Stimulated activated CD8-positive, alpha-beta memory T cell treated with anti-CD3 and anti-CD28 coated beads, Interleukin-7, amount 100 ng/mL, for 4 hours (primary cell): ENCODE results near the gene MACROD2.

ENCODE experiments used
- DNase-seq, 2 donors: peaks; one replicate each; pipeline ENCODE4 v3.0.0-alpha.2; 2020; ENCODE audit warnings: low read depth in 2 of 2

The MACROD2 gene

GRCh38 chr20:15045246-15045645, 1049.9 kb downstream of the MACROD2 start:
- no peak for DNase-seq

DNA sequence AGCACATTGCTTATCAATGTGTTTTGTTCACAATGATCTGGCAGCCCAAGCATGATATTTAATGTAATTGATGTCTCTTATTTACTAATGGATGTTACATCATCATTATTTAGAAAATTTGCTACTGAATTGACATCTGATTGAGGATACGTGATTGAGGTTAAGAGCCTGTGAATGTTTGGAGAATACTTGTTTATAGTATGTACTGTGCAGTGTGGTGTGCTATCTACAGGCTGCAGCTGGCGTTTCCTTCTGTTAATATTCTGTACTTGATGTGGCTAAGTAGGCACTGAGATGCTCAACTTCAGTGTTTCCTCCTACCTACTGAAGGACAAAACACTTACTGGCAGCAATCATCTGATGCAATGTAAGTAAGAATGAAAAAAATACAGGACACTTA, 1051.7 kb downstream of the MACROD2 start:
- DNase-seq = no peak

- DNase-seq = no peak
Observed at GRCh38 chr20:15047601-15048000, 1052.3 kb downstream of the MACROD2 start.

DNA sequence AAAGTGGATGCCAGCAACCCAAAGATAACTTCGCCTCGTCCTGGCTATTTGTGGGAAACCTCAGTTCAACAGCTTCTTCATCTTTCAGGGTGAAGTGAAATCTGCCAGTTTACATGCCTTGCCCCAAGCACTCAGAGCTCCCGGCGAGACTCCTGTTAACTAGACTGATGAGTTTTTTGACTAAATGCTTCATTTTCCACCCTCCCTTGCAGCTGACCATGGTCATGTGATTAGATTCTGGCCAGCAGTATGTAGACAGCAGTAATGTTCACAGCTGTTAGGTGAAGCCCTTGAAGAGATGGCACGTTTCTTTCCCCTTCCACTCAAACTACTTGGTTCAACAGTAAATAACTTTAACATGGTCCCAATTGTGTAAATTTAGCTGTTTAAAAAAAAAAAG, 1060.9 kb downstream of the MACROD2 start:
- no peak for DNase-seq

DNA sequence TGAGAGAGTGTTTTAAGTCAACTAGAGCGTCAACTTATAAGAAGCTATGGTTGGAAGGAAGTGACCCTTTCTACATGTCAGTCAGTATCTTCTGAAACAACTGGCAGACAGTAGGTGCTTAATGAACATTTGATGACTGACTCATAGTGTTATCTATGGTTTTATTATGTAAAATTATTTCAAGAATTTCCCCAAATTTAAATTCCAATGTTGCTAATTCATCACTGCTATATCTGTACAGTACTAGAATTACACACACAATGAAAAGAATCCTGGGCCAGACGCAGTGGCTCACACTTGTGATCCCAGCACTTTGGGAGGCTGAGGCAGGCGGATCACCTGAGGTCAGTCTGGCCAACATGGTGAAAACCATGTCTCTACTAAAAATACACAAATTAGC, 1063.5 kb downstream of the MACROD2 start:
- no peak for DNase-seq

DNA sequence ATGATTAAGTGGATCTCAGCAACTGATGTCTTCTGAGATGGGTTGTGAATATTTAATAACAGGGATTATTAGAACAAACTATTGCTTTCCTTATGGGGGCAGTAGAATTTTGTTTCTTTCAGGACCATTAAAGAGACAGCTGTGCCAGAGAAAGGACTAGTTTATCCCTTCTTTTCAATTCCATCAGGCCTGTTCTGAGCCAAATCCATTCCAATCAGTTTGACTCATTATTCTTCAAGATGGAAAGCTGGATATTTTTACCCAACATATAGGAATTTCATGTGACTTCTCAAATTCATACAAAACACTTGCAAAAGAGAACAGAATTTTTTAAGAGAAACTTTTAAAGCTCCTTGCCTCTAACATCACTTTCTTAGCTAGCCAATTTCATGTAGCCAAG, 1064.1 kb downstream of the MACROD2 start:
- no peak for DNase-seq

DNA sequence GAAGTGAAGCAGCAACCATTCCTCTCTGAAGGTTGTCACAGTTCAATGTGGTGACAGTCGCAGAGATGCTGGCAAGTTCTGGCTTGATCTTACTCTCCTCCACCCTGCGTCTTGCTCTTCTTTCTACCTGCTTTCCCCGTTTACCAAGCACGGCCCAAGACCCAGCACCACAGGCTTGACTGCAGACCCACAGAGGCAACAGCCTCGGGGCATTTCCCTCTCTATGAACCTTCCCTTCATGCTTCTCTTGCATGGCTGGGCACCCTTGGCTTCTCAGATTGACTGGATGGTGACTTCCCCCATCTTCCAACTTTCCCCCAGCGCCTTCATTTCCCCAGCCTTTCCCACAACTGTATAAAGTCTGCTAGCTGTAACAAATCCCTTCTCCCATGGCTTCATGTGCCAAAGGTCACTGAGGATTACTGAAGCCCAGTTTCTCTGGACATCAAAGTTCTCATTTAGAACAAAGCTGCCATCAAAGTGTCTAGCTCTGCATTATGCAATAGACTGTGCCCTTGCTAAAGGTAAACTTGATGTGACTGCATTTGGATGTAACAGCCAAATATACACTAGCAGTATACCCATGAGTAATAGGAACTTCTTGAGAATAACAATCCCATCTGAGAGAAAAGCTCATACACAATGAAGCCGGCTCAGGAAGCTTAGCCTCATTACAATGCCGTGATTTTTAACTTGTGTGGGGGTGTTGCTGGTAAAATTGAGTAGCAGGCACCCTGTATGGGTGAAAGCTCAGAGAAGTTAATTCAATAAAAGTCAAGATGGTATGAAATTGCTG, 1065.1 kb downstream of the MACROD2 start:
- no peak for DNase-seq

DNA sequence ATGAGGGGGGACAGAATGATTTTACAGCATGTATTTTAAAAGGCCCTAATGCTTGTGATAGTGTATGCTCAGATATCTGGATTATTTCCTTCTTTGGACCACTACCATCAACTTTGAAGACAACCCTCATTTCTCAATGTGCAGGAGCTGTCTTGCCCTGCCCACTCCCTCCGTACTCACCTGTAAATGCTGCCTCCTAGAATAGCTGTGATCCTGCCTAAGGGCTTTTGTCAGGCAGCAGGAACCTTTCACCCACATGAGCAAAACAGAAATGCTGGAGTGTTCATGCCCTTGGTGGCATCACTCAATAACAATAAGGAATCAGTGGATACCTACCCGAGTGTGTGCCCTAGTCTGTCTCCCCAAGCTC, 1065.7 kb downstream of the MACROD2 start:
- DNase-seq = no peak

GRCh38 chr20:15061955-15062354, 1066.6 kb downstream of the MACROD2 start:
- no peak for DNase-seq

DNA sequence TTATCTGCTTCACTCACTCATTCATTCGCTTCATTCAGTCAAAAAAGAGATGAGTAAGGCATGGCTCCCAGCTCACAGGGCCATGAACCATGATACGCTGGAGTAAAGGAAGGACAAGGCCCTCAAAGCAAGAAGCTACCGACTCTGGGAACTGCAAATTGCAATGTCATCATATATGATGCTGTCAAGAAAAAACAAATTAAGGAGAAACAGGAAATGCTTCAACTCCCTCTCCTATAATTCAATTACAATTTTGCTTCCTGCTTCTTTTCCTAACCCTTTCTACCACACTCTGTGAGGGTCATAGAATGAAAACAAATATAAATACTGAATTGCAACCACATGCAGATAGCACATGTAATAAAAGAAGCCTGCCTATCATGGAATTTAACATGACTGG, 1067.8 kb downstream of the MACROD2 start:
- DNase-seq = no peak

GRCh38 chr20:15064741-15065140, 1069.4 kb downstream of the MACROD2 start:
- DNase-seq = no peak

GRCh38 chr20:15065794-15066193, 1070.5 kb downstream of the MACROD2 start:
- no peak for DNase-seq

DNA sequence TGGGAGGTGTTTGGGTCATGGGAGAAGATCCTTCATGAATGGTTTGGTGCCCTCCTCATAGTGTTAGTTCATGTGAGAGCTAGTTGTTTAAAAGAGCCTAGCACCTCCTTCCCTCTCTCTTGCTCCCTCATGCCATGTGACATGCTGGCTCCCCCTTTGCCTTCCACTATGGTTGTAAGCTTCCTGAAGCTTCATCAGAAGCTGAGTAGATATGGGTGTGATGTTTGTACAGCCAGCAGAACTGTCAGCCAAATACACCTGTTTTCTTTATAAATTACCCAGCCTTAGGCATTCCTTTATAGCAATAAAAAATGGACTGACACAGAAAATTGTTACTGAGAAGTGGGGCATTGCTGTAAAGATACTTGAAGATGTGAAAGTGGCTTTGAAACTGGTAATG, 1073.2 kb downstream of the MACROD2 start:
- no peak for DNase-seq

GRCh38 chr20:15069355-15069754, 1074.0 kb downstream of the MACROD2 start:
- no peak for DNase-seq

DNA sequence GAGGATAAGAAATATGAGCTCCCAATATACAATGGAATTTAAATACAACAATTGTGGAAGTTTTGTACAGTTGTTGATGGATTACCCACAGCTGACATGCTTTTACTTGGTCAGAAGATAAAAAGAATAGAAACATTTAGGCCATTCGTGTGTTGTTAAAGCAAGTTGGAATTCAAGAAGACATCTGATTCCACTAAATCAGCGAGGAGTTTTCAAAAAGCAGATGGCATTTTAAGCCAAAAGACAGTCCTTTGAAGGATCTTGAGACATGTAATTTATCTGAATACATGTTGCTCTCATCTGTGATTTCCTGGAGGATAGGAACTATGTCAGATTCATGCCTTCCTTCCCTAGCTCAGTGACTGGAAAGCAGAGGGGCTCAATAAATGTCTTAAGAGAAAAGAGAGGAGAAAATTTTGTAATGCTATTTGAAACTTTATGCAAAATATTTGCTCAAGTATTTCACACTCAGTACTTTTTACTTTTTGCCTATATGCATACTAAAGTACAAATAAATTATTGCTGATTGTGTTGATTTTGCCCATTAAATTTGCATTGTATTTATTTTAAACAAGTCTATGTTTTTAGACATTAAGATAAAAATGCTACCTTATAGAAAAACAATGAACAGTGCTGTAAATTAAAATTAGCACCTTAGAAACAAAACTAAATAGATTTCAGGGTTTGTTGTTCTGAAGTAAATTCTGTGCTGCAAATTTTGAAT, 1075.9 kb downstream of the MACROD2 start:
- no peak for DNase-seq

DNA sequence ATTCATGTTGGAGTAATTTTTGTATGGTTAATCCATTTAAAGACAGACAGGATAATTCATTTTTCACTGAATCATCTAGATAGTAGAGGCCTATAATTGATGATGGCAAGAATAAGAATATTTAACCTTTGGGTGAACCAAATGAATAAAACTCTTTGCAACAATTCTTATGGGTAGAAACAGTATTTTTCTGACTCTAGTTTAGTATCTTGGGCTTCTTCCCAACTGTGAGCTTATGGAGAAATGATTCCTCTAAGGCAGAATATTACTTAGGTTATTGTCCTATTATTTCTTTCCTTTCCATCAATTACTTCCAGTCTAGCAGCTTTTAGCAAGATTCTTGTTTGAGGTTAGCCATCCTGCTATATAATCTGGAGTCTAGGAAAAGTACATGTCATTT, 1077.0 kb downstream of the MACROD2 start:
- DNase-seq = no peak

DNA sequence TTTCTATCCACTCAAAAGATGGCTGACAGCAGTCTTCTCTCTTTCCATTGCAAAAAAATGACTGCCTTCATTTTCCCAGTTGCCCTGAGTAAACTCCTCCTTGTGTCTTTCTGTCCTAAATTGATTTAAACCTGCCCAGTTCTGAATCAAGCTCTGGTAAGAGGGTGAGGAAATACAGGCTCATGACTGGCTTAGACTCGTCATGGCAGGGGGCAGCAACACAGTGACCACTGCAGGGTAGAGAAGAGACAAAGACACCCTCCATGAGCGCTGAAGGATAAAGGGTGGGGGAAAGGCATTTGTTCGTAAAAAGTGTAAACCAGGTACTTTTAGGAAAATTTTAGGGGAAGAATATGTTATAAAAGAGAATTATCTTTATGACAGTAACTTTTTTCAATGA, 1080.3 kb downstream of the MACROD2 start:
- no peak for DNase-seq

- no peak for DNase-seq
Observed at GRCh38 chr20:15076785-15077184, 1081.5 kb downstream of the MACROD2 start.

- no peak for DNase-seq
Observed at GRCh38 chr20:15077733-15078250, 1082.5 kb downstream of the MACROD2 start.

GRCh38 chr20:15079594-15080340, 1084.5 kb downstream of the MACROD2 start:
- DNase-seq = no peak

DNA sequence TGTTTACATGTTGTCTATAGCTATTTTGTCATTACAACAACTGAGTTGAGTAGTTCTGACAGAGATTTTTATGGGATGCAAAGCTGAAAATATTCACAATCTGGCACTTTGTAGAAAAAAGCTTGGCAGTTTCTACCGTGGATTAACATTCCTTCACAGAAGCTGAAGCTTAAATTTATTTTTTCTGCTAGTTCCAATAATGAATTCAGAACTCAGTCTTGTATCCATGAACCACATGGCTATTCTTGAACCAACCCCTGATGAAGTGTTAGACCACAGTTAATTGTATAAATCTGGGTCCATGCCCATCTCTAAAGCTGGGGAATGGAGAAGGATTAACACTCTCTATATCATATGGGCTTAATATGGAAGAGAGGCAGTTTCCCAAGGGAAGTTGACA, 1085.9 kb downstream of the MACROD2 start:
- DNase-seq = no peak

GRCh38 chr20:15091421-15092037, 1096.2 kb downstream of the MACROD2 start:
- no peak for DNase-seq
